Measurements from ENCODE around the gene FLT3.

DNA sequence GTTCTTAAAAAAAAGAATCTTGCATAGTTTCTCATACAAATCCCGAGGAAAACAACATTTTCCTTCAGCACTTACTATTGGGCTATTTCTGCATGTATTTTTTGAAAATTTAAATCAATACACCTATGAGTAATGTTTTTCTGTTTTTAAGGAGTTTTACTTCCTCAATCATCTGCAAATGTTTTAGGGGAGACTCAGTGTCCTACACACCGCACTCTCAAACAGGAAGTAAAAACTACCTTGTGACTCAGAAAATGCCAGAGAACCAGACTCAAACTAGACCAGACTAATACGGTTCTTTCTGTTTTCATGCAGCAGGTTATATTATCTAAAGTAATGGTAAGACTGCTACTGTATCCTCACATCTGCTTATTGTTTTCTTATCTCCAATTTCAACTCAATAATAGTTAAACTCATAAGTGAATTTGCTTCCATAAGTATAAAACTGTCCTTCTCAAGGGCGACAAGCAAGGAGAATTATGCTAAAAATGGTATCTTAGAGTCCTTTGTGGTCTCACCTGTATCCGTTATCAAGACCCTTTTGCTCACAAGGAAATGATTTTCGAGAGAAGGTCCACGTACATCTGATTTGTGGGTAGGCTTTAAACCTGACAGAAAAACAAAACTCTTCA, 52.5 kb downstream of the FLT3 start:
- TF ChIP-seq POLR2A (IDR thresholded peaks at IDR 0.05): no peak
- TF ChIP-seq POLR2AphosphoS5 (IDR thresholded peaks at IDR 0.05): no peak
